Activated naive CD4-positive, alpha-beta T cell treated with anti-CD3 and anti-CD28 coated beads, Interleukin-2, amount 50 U/mL, for 16 hours (primary cell): ENCODE measurements around the gene TGFA.

ENCODE experiments used
- DNase-seq: peaks from one replicate; pipeline ENCODE4 v3.0.0-alpha.2; 2020

TGFA gene

GRCh38 chr2:70412294-70413070, 141.1 kb downstream of the TGFA start:
- no peak for DNase-seq

DNA sequence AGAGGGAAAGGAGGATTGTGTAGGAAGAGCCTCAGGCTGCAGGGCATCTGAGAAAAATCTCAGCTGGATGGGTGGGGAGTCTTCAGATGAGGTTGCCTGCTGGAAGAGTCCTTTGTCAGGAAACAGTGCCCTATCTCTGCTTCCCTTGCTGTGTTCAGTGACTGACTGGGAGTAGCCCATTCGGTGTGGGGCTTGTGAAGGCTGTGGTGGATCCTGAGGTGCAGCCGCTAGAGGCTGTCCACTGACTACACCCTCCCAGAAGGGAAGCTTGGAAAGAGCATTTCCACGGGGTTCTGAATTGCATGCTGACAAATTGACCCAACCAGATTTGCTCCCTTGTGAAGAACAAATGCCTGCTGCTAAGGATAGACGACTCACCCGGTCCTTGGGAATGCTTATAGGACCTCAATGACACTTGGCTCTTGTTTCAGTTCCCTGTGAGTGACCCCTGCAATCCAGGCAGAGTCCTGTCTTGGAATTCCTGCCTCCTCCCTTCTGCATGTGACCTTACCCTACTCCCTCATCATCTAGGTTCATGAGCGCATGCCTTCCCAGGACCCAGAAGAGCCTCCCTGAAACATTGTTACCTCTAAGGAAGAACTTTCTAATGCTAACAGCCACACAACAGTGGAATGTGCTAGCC, 142.0 kb downstream of the TGFA start:
- no peak for DNase-seq

- no peak for DNase-seq
Observed at GRCh38 chr2:70403267-70404053, 150.2 kb downstream of the TGFA start.

DNA sequence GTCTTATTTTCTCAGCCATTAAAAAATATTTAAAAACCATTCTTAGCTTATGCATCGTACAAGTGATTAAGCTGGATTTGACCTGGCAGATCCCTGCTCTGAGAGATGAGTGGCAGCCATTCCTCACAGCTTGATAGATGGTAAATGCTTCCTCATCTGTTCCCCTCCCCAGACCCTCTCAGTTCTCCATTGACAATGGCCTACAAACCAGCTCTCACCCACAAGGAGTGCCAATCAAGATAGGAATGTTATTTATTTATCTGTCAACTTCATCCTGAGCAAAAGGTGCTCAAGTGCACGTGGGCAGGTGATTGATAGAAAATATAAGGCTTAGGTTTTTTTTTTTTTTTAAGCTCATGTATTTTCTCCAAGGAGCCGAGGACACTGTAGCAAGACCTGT, 153.1 kb downstream of the TGFA start:
- DNase-seq, result no peak

DNA sequence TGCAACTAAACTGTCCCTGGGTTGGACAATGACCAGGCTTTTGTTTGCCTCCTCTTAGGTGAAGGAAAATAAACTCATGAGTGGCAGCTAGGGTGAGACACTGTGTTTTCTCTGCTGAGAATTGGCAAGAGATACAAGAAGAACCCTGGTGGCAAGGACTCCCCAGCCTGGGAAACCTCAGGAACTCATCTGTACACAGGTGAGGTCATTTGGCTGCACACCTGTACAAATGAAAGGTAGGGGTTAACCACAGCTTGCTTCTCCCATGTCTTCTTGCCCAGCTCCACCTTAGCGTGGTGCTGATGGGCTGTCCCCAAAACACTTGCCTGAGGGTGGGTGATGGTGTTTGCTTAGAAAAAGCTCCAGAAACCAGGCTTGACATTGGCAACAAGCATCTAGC, 154.6 kb downstream of the TGFA start:
- no peak for DNase-seq
